Activated naive CD8-positive, alpha-beta T cell treated with anti-CD3 and anti-CD28 coated beads for 36 hours (primary cell): ENCODE data around the gene LETMD1. TPM values are rescaled to one million over a fixed set of nuclear protein-coding genes. Genes with fewer than 3 reads are reported as not detected.
A peak's percentile ranks its signal among the peaks of the same experiment; 100 is the strongest.

ENCODE experiments used
- DNase-seq: peaks from one replicate; pipeline ENCODE4 v3.0.0; 2021
- H3K27ac Mint-ChIP-seq: one replicate; pipeline ENCODE4 v1.8.0; 2022; ENCODE audit warnings: mild to moderate bottlenecking, moderate library complexity, mixed read lengths
- H3K27me3 Mint-ChIP-seq: one replicate; pipeline ENCODE4 v1.8.0; 2022; ENCODE audit warnings: mild to moderate bottlenecking, mixed read lengths
- H3K36me3 Mint-ChIP-seq: one replicate; pipeline ENCODE4 v1.8.0; 2021; ENCODE audit warnings: mild to moderate bottlenecking, mixed read lengths
- H3K4me1 Mint-ChIP-seq: one replicate; pipeline ENCODE4 v1.8.0; 2021; ENCODE audit warnings: mixed read lengths
- H3K4me3 Mint-ChIP-seq: one replicate; pipeline ENCODE4 v1.8.0; 2022; ENCODE audit warnings: mild to moderate bottlenecking, moderate library complexity, mixed read lengths
- H3K9me3 Mint-ChIP-seq: one replicate; pipeline ENCODE4 v1.8.0; 2022; ENCODE audit warnings: mixed read lengths
- total RNA-seq, 2 experiments: library from RNA; stranded (reverse); gene quantifications; one replicate each; pipeline ENCODE4 v1.2.3, GENCODE V29; 2021

LETMD1 gene
- total RNA-seq, 2 experiments from 2014 or later, result 67.2 to 69.4 TPM

DNA sequence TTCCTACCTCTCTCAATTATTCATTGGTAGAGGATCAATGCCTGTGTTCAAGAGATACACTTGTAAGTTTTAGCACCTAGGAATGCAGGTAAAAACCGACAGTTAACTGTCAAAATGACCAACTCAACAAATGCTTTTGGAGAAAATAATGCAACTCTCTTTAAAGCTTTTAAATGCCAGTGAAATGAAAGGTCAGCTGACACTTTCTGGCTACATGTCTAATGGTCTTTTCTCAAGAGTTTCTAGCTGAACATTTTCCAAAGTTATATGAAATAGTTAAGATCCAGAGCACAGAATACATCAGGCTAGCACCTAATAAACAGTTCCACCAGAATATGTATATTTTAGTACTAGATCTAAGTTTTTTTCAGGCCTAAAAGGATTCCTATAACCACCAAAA lies 33.3 kb downstream of the LETMD1 start:
- no peak for DNase-seq
- H3K4me3 Mint-ChIP-seq, result peak overlapping the region; percentile 18
- no peaks in the 10 kb centered on the region for H3K27me3 Mint-ChIP-seq
- H3K9me3 Mint-ChIP-seq, result peaks cover 1% of the 10 kb centered on the region
- H3K27ac Mint-ChIP-seq, result no peak overlapping the region
- H3K36me3 Mint-ChIP-seq, result peaks cover 14% of the 10 kb centered on the region
- peaks cover 33% of the 10 kb centered on the region for H3K4me1 Mint-ChIP-seq

DNA sequence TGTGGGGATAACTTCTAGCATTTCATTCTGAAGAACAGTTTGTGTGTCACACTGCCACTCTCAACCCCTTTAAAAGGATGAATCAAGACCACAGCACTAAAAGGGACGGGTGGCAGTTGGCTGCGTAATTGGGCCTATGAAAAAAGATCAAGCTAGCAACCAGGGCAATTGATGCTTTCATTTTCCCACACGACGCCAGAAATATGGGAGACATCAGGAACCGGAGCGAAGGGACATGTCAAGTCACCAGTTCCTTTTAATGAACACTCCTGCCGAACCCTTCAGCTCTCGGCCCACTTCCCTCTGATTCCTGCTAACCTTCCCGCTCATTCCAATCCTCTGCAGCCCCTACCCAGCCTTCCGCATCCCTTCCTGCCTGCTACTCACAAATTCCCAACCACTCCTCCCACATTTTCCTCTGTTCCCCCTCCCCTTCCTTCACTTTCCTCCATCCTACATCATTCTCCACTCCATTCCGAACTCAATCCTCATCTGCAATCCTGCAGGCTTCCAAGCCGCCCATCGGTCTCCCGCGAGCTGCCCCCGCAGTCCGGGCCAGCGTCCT lies 34.5 kb downstream of the LETMD1 start:
- peak; percentile 12 for DNase-seq
- Mint-ChIP-seq H3K9me3 (peaks cover 1% of the 10 kb centered on the region), H3K4me1 (peaks cover 37% of the 10 kb centered on the region), H3K4me3 (peak overlapping the region; percentile 97), H3K36me3 (peaks cover 14% of the 10 kb centered on the region), H3K27ac (peak overlapping the region; percentile 90), H3K27me3 (no peaks in the 10 kb centered on the region)

DNA sequence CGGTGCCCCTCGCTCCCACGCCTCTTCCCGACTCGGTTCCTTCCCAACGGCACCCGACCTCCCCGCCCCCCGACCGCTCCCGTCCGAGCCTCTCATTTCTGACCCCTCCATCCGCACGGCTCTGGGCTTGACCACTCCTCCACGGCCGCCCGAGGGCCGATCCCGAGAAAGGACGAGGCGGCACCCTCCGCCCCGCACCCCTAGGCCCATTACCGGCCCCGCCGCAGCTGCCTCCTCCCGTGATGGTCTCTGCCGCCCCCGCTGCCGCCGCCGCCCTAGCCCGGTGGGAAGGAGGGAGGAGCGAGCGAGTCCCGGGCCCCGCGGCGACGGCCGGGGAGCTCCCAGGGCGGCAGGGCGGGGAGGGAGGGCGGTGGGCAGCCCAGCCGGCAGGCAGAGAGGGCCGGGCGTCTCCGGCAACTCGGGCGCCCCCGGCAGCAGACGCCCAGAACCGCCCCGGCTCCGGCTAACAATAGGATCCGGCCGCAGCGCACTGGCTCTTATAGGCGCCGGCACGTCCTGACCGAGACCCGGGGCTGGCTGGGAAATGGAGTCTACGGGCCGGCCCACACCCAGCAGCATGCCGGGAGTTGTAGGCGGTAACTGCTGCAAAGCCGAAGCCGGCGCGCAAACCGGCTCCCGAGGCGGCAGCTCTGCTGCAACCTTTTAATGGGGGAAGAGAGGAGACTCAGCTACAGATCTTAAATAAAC lies 35.2 kb downstream of the LETMD1 start, which contains the start of gene CSRNP2:
CSRNP2 (minus strand) TSS at position 471 of the 708 bp plus-strand sequence. CDS start 7,035 bp downstream, outside the sequence.
- peak within 1 kb of the TSS; percentile 97 for H3K4me3 Mint-ChIP-seq
- peak; percentile 96 for DNase-seq
- H3K9me3 Mint-ChIP-seq, result peaks cover 1% of the 10 kb centered on the region
- peaks cover 12% of the 10 kb centered on the region for H3K36me3 Mint-ChIP-seq
- peak within 1 kb of the TSS; percentile 90 for H3K27ac Mint-ChIP-seq
- peaks cover 37% of the 10 kb centered on the region for H3K4me1 Mint-ChIP-seq
- H3K27me3 Mint-ChIP-seq, result no peaks in the 10 kb centered on the region

DNA sequence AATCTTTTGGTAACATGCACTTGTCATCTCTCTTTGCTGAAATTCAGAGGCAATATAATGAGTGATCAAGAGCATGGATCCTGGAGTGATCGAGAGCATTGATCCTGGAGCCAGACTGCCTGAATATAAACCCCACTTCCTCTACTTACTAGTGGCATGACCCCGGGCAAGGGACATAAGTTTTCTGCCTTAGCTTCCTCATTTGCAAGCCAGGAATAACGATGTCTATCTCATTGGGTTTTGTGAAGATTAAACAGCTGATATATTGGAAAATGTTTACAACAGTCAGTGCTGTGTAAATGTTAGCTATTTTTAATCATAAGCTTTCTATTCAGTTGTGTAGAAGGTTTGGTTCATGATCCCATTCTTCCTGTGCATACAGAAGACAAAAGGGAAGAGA lies 37.6 kb downstream of the LETMD1 start:
- H3K4me3 Mint-ChIP-seq, result no peak overlapping the region
- no peak for DNase-seq
- peaks cover 32% of the 10 kb centered on the region for H3K4me1 Mint-ChIP-seq
- H3K36me3 Mint-ChIP-seq, result peaks cover 5% of the 10 kb centered on the region
- H3K9me3 Mint-ChIP-seq, result no peaks in the 10 kb centered on the region
- H3K27ac Mint-ChIP-seq, result no peak overlapping the region
- no peaks in the 10 kb centered on the region for H3K27me3 Mint-ChIP-seq

DNA sequence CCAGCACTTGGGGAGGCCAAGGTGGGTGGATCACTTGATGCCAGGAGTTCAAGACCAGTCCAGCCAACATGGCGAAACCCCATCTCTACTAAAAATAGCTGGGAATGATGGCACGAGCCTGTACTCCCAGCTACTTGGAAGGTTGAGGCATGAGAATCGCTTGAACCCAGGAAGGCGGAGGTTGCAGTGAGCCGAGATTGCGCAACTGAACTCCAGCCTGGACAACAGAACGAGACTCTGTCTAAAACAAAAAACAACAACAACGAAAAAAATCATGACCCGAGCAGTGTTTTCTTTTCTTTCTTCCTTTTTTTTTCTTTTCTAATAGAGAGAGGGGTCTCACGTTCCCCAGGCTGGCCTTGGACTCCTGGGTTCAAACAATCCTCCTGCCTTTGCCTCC lies 38.8 kb downstream of the LETMD1 start:
- Mint-ChIP-seq H3K4me1 (peaks cover 24% of the 10 kb centered on the region), H3K36me3 (peaks cover 6% of the 10 kb centered on the region), H3K27me3 (no peaks in the 10 kb centered on the region), H3K27ac (no peak overlapping the region), H3K9me3 (no peaks in the 10 kb centered on the region), H3K4me3 (no peak overlapping the region)
- no peak for DNase-seq

DNA sequence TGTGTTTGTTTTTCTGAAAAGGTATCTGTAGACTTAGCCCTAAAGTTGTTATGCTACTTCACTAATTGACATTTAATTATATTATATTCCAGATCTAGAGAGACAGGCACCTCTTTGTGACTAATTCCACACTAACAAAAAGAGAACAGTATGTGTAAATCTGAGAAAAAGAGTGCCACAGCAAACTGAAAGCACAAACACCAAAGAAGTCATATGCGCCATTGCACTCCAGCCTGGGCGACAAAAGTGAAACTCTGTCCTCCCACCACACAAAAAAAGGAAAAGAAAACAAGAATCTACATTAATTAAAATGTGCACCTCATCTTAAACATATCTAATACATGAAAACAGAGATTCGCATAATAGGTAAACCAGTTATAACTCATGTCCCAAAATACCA lies 39.7 kb downstream of the LETMD1 start:
- Mint-ChIP-seq H3K27ac (peak overlapping the region; percentile 79), H3K36me3 (peaks cover 4% of the 10 kb centered on the region), H3K9me3 (no peaks in the 10 kb centered on the region), H3K27me3 (no peaks in the 10 kb centered on the region), H3K4me1 (peaks cover 15% of the 10 kb centered on the region), H3K4me3 (peak overlapping the region; percentile 8)
- peak; percentile 38 for DNase-seq

DNA sequence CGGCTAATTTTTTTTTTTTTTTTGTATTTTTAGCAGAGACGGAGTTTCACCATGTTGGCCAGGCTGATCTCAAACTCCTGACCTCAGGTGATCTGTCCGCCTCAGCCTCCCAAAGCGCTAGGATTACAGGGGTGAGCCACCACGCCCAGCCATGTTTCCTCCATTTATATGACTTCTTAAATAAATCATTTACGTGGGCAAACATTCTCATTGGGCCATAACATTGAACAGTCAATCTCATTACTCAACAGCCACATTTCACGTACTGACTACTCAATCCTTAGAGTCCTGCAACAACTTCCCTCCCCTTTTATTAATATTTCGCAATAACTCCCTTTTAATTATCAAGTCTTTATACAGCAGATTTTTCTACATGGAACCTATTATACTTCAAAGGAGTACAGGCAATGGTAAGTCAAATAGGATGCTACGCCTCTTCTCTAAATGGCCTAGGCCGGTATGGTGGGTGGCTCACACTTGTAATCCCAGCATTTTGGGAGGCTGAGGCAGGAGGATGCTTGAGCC lies 42.6 kb downstream of the LETMD1 start:
- no peaks in the 10 kb centered on the region for H3K27me3 Mint-ChIP-seq
- H3K4me3 Mint-ChIP-seq, result no peak overlapping the region
- no peak overlapping the region for H3K27ac Mint-ChIP-seq
- H3K4me1 Mint-ChIP-seq, result peaks cover 12% of the 10 kb centered on the region
- DNase-seq, result no peak
- peaks cover 8% of the 10 kb centered on the region for H3K36me3 Mint-ChIP-seq
- H3K9me3 Mint-ChIP-seq, result no peaks in the 10 kb centered on the region

DNA sequence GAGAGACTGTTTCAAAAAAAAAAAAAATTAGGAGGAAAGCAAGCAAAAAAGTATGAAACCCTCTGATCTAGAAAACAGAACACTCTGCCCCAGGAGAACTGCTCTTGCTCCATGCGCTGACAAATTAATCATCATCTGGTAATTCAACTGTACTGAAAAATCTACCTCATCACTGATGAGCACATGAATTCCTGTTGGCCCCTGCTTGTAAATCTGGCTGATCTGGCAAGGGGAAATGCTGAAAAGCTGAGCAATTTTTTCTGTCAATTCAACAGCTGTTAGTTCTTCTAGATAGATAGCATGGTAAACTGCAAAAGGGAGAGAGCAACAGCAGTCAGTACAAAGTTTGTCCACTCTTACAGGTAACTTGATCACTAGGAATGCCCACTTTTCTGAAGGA lies 50.5 kb downstream of the LETMD1 start:
- no peaks in the 10 kb centered on the region for H3K4me1 Mint-ChIP-seq
- no peaks in the 10 kb centered on the region for H3K9me3 Mint-ChIP-seq
- DNase-seq, result no peak
- H3K36me3 Mint-ChIP-seq, result peaks cover 18% of the 10 kb centered on the region
- no peak overlapping the region for H3K4me3 Mint-ChIP-seq
- no peak overlapping the region for H3K27ac Mint-ChIP-seq
- H3K27me3 Mint-ChIP-seq, result no peaks in the 10 kb centered on the region

DNA sequence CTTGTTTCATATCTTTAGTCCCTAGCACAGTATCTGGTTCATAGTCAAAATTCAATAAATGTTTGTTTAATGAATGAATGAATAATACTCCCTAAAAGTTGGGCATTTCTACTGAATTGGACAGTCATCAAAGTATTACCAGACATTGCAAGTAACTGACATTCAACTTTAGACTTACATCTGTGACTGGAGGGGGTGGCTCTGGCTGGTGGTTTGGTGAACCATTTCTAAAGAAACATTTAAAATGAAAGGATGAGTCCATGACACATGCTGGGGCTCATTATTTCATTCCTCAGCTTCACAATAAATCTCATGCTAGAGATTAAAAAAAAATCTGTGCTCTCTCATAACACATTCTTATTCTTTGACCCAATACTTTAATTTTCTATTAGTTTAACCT lies 55.9 kb downstream of the LETMD1 start:
- Mint-ChIP-seq H3K27ac (no peak overlapping the region), H3K4me1 (peaks cover 1% of the 10 kb centered on the region), H3K27me3 (no peaks in the 10 kb centered on the region), H3K36me3 (peaks cover 15% of the 10 kb centered on the region), H3K4me3 (no peak overlapping the region), H3K9me3 (no peaks in the 10 kb centered on the region)
- DNase-seq, result no peak

DNA sequence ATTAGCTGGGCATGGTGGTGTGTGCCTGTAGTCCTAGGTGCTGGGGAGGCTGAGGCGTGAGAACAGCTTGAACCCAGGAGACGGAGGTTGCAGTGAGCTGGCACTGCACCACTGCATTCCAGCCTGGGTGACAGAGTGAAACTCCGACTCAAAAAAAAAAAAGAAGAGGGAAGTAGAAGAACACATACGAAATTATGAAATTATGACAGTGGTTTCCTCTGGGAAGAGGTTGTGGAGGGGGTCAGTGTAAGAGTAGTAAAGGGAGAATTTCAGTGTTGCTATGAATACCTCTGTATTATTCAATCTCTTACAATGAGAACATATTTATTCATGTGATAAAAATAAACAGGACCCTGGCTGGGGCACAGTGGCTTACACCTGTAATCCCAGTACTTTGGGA lies 60.0 kb downstream of the LETMD1 start:
- H3K27me3 Mint-ChIP-seq, result no peaks in the 10 kb centered on the region
- peaks cover 1% of the 10 kb centered on the region for H3K4me1 Mint-ChIP-seq
- no peak overlapping the region for H3K4me3 Mint-ChIP-seq
- no peak overlapping the region for H3K27ac Mint-ChIP-seq
- H3K9me3 Mint-ChIP-seq, result no peaks in the 10 kb centered on the region
- H3K36me3 Mint-ChIP-seq, result peaks cover 15% of the 10 kb centered on the region
- no peak for DNase-seq

Other genes starting within 250 kb of the LETMD1 start
- gene TMPRSS12, start 205.4 kb upstream of the LETMD1 start, total RNA-seq, result not detected
- not detected for gene HIGD1C, start 95.8 kb upstream of the LETMD1 start, total RNA-seq
- gene SLC11A2, start 21.9 kb upstream of the LETMD1 start, total RNA-seq, result 10 to 100 TPM; 24.5 to 27.3 TPM
- gene CSRNP2, start 35.3 kb downstream of the LETMD1 start, total RNA-seq, result 10 to 100 TPM; 10.5 to 10.9 TPM
- gene TFCP2, start 124.8 kb downstream of the LETMD1 start, total RNA-seq, result 10 to 100 TPM; 32.3 to 33.4 TPM
- gene POU6F1, start 169.7 kb downstream of the LETMD1 start, total RNA-seq, result 1 to 10 TPM; 6.5 to 6.9 TPM
- gene DAZAP2, start 190.5 kb downstream of the LETMD1 start, total RNA-seq, result 10 to 100 TPM; 94.2 to 95.4 TPM
- 1 to 10 TPM in 1 of 2 experiments, under 1 TPM in 1; 0.64 to 1.3 TPM for gene SMAGP, start 222.1 kb downstream of the LETMD1 start, total RNA-seq